Osteoblast (primary cell): ENCODE results near the gene LRP1B. TPM values are rescaled to one million over a fixed set of nuclear protein-coding genes. Genes with fewer than 3 reads are reported as not detected.

ENCODE experiments used
- DNase-seq: peaks from one replicate; pipeline ENCODE4 v3.0.0; 2011; ENCODE audit warnings: low spot score, mixed read lengths; ENCODE audit not compliant: insufficient read length; ENCODE audit errors: missing footprints
- H2AFZ ChIP-seq: 2 replicates; pipeline ENCODE4 v1.6.0; 2011; ENCODE audit warnings: mild to moderate bottlenecking, low read length
- H3K27ac ChIP-seq: 2 replicates; pipeline ENCODE4 v1.5.1; 2011; ENCODE audit warnings: mild to moderate bottlenecking, low read depth, low read length, moderate library complexity
- H3K27me3 ChIP-seq: 2 replicates; pipeline ENCODE4 v1.6.0; 2012; ENCODE audit warnings: mild to moderate bottlenecking, control low read depth, inconsistent platforms, low read length, moderate library complexity; ENCODE audit not compliant: insufficient read depth
- H3K36me3 ChIP-seq: 2 replicates; pipeline ENCODE4 v1.5.1; 2011; ENCODE audit warnings: mild to moderate bottlenecking, low read length, control low read depth, moderate library complexity; ENCODE audit not compliant: insufficient read depth
- H3K4me1 ChIP-seq: 2 replicates; pipeline ENCODE4 v1.5.1; 2011; ENCODE audit warnings: mild to moderate bottlenecking, low read length, control low read depth, moderate library complexity; ENCODE audit not compliant: insufficient read depth
- H3K4me2 ChIP-seq: 2 replicates; pipeline ENCODE4 v1.6.0; 2011; ENCODE audit warnings: mild to moderate bottlenecking, low read length; ENCODE audit not compliant: insufficient read depth
- H3K4me3 ChIP-seq: fragments of 200-600 bp; sonication (generic); 3 replicates; pipeline ENCODE4 v1.5.1; 2012; ENCODE audit warnings: mild to moderate bottlenecking, low read length, inconsistent platforms; ENCODE audit not compliant: insufficient read depth
- H3K79me2 ChIP-seq: 2 replicates; pipeline ENCODE4 v1.6.0; 2012; ENCODE audit warnings: mild to moderate bottlenecking, low read length, control low read depth, inconsistent platforms; ENCODE audit not compliant: insufficient read depth
- H3K9me3 ChIP-seq: 2 replicates; pipeline ENCODE4 v1.5.1; 2011; ENCODE audit warnings: low read depth, low read length, control low read depth
- H4K20me1 ChIP-seq: 2 replicates; pipeline ENCODE4 v1.6.0; 2012; ENCODE audit warnings: mild to moderate bottlenecking, low read length, control low read depth; ENCODE audit not compliant: insufficient read depth
- CTCF ChIP-seq: IDR thresholded peaks from 2 replicates; pipeline ENCODE4 v1.5.1; 2011; ENCODE audit warnings: mild to moderate bottlenecking, low read depth, low read length, moderate library complexity; ENCODE audit errors: extremely low read depth
- total RNA-seq: library from RNA; depleted of rRNA; stranded (reverse); fragments of >200 nt; gene quantifications from 2 replicates; pipeline ENCODE4 v1.2.3, GENCODE V29; 2012

The LRP1B gene
- total RNA-seq, 1 donor, result not detected

GRCh38 chr2:142100139-142100873, 30.5 kb downstream of the LRP1B start:
- Histone ChIP-seq H3K79me2 (no peaks in the 10 kb centered on the region), H3K4me1 (no peaks in the 10 kb centered on the region), H3K36me3 (no peaks in the 10 kb centered on the region), H2AFZ (no peak overlapping the region), H4K20me1 (no peaks in the 10 kb centered on the region), H3K4me3 (no peak overlapping the region), H3K27ac (no peak overlapping the region), H3K9me3 (no peaks in the 10 kb centered on the region), H3K27me3 (no peaks in the 10 kb centered on the region), H3K4me2 (no peak overlapping the region)
- DNase-seq, result no peak
- no peak for TF ChIP-seq CTCF

- H3K79me2 ChIP-seq, result no peaks in the 10 kb centered on the region
- no peak for DNase-seq
- H3K9me3 ChIP-seq, result no peaks in the 10 kb centered on the region
- no peaks in the 10 kb centered on the region for H4K20me1 ChIP-seq
- H3K27ac ChIP-seq, result no peak overlapping the region
- H3K36me3 ChIP-seq, result no peaks in the 10 kb centered on the region
- TF ChIP-seq CTCF, result no peak
- no peak overlapping the region for H2AFZ ChIP-seq
- no peaks in the 10 kb centered on the region for H3K27me3 ChIP-seq
- no peaks in the 10 kb centered on the region for H3K4me1 ChIP-seq
- H3K4me2 ChIP-seq, result no peak overlapping the region
- no peak overlapping the region for H3K4me3 ChIP-seq
Observed at GRCh38 chr2:142097711-142098110, 33.1 kb downstream of the LRP1B start.

- Histone ChIP-seq H3K79me2 (no peaks in the 10 kb centered on the region), H3K4me3 (no peak overlapping the region), H3K9me3 (no peaks in the 10 kb centered on the region), H3K4me2 (no peak overlapping the region), H3K36me3 (no peaks in the 10 kb centered on the region), H3K27ac (no peak overlapping the region), H3K4me1 (no peaks in the 10 kb centered on the region), H4K20me1 (no peaks in the 10 kb centered on the region), H3K27me3 (no peaks in the 10 kb centered on the region), H2AFZ (no peak overlapping the region)
- no peak for TF ChIP-seq CTCF
- no peak for DNase-seq
Observed at GRCh38 chr2:142095647-142096046, 35.2 kb downstream of the LRP1B start.

GRCh38 chr2:142094233-142094632, 36.6 kb downstream of the LRP1B start:
- no peak for TF ChIP-seq CTCF
- H3K36me3 ChIP-seq, result no peaks in the 10 kb centered on the region
- H3K79me2 ChIP-seq, result no peaks in the 10 kb centered on the region
- H2AFZ ChIP-seq, result no peak overlapping the region
- no peak overlapping the region for H3K27ac ChIP-seq
- H3K4me1 ChIP-seq, result no peaks in the 10 kb centered on the region
- no peaks in the 10 kb centered on the region for H4K20me1 ChIP-seq
- H3K9me3 ChIP-seq, result no peaks in the 10 kb centered on the region
- no peak overlapping the region for H3K4me2 ChIP-seq
- H3K4me3 ChIP-seq, result no peak overlapping the region
- no peak for DNase-seq
- no peaks in the 10 kb centered on the region for H3K27me3 ChIP-seq
